HG03060 (cell line): ENCODE measurements around the gene NELFB.

Source experiments
- ATAC-seq: cut with Tn5 transposase; IDR thresholded peaks from one replicate; pipeline ENCODE4 v1.9.1; 2021; ENCODE audit warnings: low read depth, moderate number of reproducible peaks; ENCODE audit not compliant: unreplicated experiment

The NELFB gene

DNA sequence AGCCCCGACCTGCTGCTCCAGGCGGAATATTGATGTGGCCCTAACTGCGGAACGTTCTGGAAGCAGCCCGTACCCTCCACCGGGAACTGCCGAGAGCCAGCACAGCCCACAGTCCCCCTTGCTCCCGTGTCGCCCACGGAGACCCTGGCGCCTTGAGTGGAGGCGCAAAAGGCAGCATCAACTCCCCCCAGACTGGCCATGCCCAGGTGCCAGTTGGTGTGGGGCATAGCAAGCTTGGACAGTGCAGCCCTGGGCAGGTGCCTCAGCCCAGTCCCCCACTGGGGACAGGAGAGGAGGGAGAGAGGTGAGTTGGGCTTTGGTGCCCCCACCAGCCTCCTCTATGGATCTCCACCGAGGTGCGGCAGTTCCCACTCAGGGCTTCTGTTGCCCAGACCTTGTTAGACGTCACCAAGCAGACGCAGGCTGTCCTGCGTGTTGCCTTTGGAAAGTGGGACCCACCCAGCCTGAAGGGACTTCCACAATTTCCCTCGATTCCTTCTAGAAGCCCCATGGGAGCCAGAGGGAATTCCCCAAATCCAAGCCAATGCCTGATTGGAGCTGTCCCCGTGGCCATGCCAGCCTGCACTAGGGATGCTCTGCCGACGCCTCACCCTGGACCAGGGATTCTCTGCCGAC lies 66.7 kb downstream of the NELFB start:
- ATAC-seq = no peak
